ENCODE results near the gene DPH7. TPM values are rescaled to one million over a fixed set of nuclear protein-coding genes. Genes with fewer than 3 reads are reported as not detected.

DPH7 gene
- total RNA-seq, 1 experiment from 2014 or later = 35.9 TPM

- H3K27me3 ChIP-seq (ENCODE audit: control insufficient read depth, insufficient read depth, low read length) = no peaks in the 10 kb centered on the region
- ATAC-seq (no peak), DNase-seq (ENCODE audit: low read depth, low spot score) (no peak)
- no peak overlapping the region for H3K4me3 ChIP-seq (ENCODE audit: low read depth in 2 of 2, low read length in 2 of 2)
- BruUV-seq (replicated peaks) = no TSS peak
- intact Hi-C loops (cut with micrococcal nuclease; ENCODE audit: unreplicated experiment) = no loop called here
- H3K27ac ChIP-seq (ENCODE audit: low read length) = no peak overlapping the region
- ChIA-PET CTCF (no interaction called here), POLR2A (no interaction called here)
- peaks cover 3% of the 10 kb centered on the region for H3K36me3 ChIP-seq (ENCODE audit: control insufficient read depth, insufficient read depth, low read length)
- no peaks in the 10 kb centered on the region for H3K9me3 ChIP-seq (ENCODE audit: control insufficient read depth, insufficient read depth, low read depth, low read length)
- TF ChIP-seq TCF7L2 (IDR thresholded peaks at IDR 0.05; ENCODE audit: low read depth, low read length) = no peak
- TF ChIP-seq, protein P1, sequence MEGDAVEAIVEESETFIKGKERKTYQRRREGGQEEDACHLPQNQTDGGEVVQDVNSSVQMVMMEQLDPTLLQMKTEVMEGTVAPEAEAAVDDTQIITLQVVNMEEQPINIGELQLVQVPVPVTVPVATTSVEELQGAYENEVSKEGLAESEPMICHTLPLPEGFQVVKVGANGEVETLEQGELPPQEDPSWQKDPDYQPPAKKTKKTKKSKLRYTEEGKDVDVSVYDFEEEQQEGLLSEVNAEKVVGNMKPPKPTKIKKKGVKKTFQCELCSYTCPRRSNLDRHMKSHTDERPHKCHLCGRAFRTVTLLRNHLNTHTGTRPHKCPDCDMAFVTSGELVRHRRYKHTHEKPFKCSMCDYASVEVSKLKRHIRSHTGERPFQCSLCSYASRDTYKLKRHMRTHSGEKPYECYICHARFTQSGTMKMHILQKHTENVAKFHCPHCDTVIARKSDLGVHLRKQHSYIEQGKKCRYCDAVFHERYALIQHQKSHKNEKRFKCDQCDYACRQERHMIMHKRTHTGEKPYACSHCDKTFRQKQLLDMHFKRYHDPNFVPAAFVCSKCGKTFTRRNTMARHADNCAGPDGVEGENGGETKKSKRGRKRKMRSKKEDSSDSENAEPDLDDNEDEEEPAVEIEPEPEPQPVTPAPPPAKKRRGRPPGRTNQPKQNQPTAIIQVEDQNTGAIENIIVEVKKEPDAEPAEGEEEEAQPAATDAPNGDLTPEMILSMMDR (IDR thresholded peaks at IDR 0.05) = no peak
- TF ChIP-seq REST (IDR thresholded peaks at IDR 0.05; ENCODE audit: insufficient read depth in 1 of 2, low read depth in 2 of 2, low read length in 1 of 2) = no peak
- TF ChIP-seq SIN3A (IDR thresholded peaks at IDR 0.05; ENCODE audit: borderline replicate concordance, insufficient read depth, low read depth, low read length) = no peak
- no peak for TF ChIP-seq POLR2AphosphoS5 (IDR thresholded peaks at IDR 0.05; ENCODE audit: low read depth, low read length)
- H3K4me1 ChIP-seq (ENCODE audit: control insufficient read depth, insufficient read depth, low read length) = peaks cover 3% of the 10 kb centered on the region; the same call in 1 of the 2 replicates
- in situ Hi-C loops (cut with HindIII; ENCODE audit: low pct_unique_long_range_greater_than_20kb, low sequenced_read_pairs) = no loop called here
These were observed 20.6 kb downstream of the DPH7 start for GRCh38 chr9:137558127-137558526.

GRCh38 chr9:137556069-137556838 lies 22.5 kb downstream of the DPH7 start:
- in situ Hi-C loops (cut with HindIII; ENCODE audit: low pct_unique_long_range_greater_than_20kb, low sequenced_read_pairs) = no loop called here
- Histone ChIP-seq H3K4me3 (ENCODE audit: low read depth in 2 of 2, low read length in 2 of 2) (no peak overlapping the region), H3K27ac (ENCODE audit: low read length) (no peak overlapping the region), H3K9me3 (ENCODE audit: control insufficient read depth, insufficient read depth, low read depth, low read length) (no peaks in the 10 kb centered on the region), H3K36me3 (ENCODE audit: control insufficient read depth, insufficient read depth, low read length) (peaks cover 3% of the 10 kb centered on the region), H3K27me3 (ENCODE audit: control insufficient read depth, insufficient read depth, low read length) (no peaks in the 10 kb centered on the region), H3K4me1 (ENCODE audit: control insufficient read depth, insufficient read depth, low read length) (peaks cover 3% of the 10 kb centered on the region; the same call in 1 of the 2 replicates)
- DNase-seq (ENCODE audit: low read depth, low spot score) (no peak), ATAC-seq (no peak)
- ChIA-PET POLR2A (no interaction called here), CTCF (no interaction called here)
- no TSS peak for BruUV-seq (replicated peaks)
- TF ChIP-seq REST (IDR thresholded peaks at IDR 0.05; ENCODE audit: insufficient read depth in 1 of 2, low read depth in 2 of 2, low read length in 1 of 2) (no peak), POLR2AphosphoS5 (IDR thresholded peaks at IDR 0.05; ENCODE audit: low read depth, low read length) (no peak), SIN3A (IDR thresholded peaks at IDR 0.05; ENCODE audit: borderline replicate concordance, insufficient read depth, low read depth, low read length) (no peak), TCF7L2 (IDR thresholded peaks at IDR 0.05; ENCODE audit: low read depth, low read length) (no peak)
- TF ChIP-seq, protein P1 (IDR thresholded peaks at IDR 0.05) = no peak
- intact Hi-C loops (cut with micrococcal nuclease; ENCODE audit: unreplicated experiment) = no loop called here
